ENCODE results near the gene SPEG. TPM values are rescaled to one million over a fixed set of nuclear protein-coding genes. Genes with fewer than 3 reads are reported as not detected.

SPEG gene
- total RNA-seq, 1 experiment from 2014 or later, result 55.3 TPM

DNA sequence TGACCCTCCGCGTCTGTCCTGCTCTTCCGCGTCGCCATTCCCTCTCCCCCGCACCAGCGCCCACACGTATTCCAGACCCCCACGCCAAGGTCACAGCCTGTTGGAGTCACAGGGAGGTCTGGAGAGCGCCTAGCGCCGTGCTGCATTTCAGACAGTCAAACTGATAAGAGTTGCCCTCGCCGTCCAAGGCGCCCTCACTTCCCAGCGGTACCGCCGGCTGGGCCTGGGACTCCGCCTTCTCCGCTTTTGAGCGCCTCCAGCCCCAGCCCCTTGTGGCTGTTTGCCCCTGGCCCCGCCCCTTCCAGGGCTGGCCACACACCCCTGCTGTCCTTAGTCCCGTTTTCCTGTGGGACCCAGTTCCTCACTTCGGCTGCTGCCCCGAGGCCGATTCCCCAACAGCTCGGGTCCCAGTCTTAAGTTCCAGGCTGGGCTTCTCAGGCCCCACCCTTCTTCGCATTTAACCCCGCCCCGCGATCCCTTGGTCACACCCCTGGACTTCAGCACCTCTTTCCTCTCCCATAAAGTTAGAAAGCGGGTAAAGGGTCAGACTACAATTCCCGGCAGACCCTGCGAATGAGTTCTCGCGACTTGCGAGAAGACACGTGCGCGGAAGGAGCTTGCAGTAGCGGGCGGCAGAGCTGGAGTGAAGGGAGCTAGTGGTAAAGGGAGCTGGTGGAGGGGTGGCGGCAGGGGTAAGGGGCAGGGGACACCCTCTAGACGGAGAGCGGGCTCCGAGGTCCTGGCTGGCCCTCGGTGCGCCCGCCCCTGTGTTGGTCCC is 63.8 kb downstream of the SPEG start, which contains the start of gene GMPPA (continued):
- TF ChIP-seq, protein P1, sequence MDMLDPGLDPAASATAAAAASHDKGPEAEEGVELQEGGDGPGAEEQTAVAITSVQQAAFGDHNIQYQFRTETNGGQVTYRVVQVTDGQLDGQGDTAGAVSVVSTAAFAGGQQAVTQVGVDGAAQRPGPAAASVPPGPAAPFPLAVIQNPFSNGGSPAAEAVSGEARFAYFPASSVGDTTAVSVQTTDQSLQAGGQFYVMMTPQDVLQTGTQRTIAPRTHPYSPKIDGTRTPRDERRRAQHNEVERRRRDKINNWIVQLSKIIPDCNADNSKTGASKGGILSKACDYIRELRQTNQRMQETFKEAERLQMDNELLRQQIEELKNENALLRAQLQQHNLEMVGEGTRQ (CRISPR knock-in tag; IDR thresholded peaks at IDR 0.05), result peak; percentile 90
- TF ChIP-seq, protein P2, sequence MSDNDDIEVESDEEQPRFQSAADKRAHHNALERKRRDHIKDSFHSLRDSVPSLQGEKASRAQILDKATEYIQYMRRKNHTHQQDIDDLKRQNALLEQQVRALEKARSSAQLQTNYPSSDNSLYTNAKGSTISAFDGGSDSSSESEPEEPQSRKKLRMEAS (CRISPR knock-in tag; IDR thresholded peaks at IDR 0.05), result peak; percentile 54; the same call in 1 of the 2 replicates
- TF ChIP-seq RORB (CRISPR knock-in tag; IDR thresholded peaks at IDR 0.05), result no peak
- no peak for TF ChIP-seq SMAD4 (CRISPR knock-in tag; IDR thresholded peaks at IDR 0.05)
- TF ChIP-seq MXD4 (CRISPR knock-in tag; IDR thresholded peaks at IDR 0.05; ENCODE audit: borderline replicate concordance), result no peak
- TF ChIP-seq, protein P3, sequence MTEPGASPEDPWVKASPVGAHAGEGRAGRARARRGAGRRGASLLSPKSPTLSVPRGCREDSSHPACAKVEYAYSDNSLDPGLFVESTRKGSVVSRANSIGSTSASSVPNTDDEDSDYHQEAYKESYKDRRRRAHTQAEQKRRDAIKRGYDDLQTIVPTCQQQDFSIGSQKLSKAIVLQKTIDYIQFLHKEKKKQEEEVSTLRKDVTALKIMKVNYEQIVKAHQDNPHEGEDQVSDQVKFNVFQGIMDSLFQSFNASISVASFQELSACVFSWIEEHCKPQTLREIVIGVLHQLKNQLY (CRISPR knock-in tag; IDR thresholded peaks at IDR 0.05), result no peak
- no peak for TF ChIP-seq KAT7 (CRISPR knock-in tag; IDR thresholded peaks at IDR 0.05; ENCODE audit: borderline replicate concordance)
- no peak for TF ChIP-seq ZNF671 (CRISPR knock-in tag; IDR thresholded peaks at IDR 0.05)
- TF ChIP-seq, protein P4, sequence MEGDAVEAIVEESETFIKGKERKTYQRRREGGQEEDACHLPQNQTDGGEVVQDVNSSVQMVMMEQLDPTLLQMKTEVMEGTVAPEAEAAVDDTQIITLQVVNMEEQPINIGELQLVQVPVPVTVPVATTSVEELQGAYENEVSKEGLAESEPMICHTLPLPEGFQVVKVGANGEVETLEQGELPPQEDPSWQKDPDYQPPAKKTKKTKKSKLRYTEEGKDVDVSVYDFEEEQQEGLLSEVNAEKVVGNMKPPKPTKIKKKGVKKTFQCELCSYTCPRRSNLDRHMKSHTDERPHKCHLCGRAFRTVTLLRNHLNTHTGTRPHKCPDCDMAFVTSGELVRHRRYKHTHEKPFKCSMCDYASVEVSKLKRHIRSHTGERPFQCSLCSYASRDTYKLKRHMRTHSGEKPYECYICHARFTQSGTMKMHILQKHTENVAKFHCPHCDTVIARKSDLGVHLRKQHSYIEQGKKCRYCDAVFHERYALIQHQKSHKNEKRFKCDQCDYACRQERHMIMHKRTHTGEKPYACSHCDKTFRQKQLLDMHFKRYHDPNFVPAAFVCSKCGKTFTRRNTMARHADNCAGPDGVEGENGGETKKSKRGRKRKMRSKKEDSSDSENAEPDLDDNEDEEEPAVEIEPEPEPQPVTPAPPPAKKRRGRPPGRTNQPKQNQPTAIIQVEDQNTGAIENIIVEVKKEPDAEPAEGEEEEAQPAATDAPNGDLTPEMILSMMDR (IDR thresholded peaks at IDR 0.05), result no peak
- TF ChIP-seq JUN (CRISPR knock-in tag; IDR thresholded peaks at IDR 0.05), result no peak
- no peak for TF ChIP-seq NR1H2 (CRISPR knock-in tag; IDR thresholded peaks at IDR 0.05)
- TF ChIP-seq, protein P5, sequence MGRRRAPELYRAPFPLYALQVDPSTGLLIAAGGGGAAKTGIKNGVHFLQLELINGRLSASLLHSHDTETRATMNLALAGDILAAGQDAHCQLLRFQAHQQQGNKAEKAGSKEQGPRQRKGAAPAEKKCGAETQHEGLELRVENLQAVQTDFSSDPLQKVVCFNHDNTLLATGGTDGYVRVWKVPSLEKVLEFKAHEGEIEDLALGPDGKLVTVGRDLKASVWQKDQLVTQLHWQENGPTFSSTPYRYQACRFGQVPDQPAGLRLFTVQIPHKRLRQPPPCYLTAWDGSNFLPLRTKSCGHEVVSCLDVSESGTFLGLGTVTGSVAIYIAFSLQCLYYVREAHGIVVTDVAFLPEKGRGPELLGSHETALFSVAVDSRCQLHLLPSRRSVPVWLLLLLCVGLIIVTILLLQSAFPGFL (CRISPR knock-in tag; IDR thresholded peaks at IDR 0.05; ENCODE audit: borderline replicate concordance), result no peak
- TF ChIP-seq FOXJ3 (CRISPR knock-in tag; IDR thresholded peaks at IDR 0.05; ENCODE audit: borderline replicate concordance), result no peak
- TF ChIP-seq, protein P6, sequence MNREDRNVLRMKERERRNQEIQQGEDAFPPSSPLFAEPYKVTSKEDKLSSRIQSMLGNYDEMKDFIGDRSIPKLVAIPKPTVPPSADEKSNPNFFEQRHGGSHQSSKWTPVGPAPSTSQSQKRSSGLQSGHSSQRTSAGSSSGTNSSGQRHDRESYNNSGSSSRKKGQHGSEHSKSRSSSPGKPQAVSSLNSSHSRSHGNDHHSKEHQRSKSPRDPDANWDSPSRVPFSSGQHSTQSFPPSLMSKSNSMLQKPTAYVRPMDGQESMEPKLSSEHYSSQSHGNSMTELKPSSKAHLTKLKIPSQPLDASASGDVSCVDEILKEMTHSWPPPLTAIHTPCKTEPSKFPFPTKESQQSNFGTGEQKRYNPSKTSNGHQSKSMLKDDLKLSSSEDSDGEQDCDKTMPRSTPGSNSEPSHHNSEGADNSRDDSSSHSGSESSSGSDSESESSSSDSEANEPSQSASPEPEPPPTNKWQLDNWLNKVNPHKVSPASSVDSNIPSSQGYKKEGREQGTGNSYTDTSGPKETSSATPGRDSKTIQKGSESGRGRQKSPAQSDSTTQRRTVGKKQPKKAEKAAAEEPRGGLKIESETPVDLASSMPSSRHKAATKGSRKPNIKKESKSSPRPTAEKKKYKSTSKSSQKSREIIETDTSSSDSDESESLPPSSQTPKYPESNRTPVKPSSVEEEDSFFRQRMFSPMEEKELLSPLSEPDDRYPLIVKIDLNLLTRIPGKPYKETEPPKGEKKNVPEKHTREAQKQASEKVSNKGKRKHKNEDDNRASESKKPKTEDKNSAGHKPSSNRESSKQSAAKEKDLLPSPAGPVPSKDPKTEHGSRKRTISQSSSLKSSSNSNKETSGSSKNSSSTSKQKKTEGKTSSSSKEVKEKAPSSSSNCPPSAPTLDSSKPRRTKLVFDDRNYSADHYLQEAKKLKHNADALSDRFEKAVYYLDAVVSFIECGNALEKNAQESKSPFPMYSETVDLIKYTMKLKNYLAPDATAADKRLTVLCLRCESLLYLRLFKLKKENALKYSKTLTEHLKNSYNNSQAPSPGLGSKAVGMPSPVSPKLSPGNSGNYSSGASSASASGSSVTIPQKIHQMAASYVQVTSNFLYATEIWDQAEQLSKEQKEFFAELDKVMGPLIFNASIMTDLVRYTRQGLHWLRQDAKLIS (CRISPR knock-in tag; IDR thresholded peaks at IDR 0.05; ENCODE audit: borderline replicate concordance), result no peak
- TF ChIP-seq ZNF423 (CRISPR knock-in tag; IDR thresholded peaks at IDR 0.05), result no peak
- TF ChIP-seq NR2C2 (CRISPR knock-in tag; IDR thresholded peaks at IDR 0.05), result no peak
- TF ChIP-seq MYBL2 (CRISPR knock-in tag; IDR thresholded peaks at IDR 0.05), result no peak
- no peak for TF ChIP-seq ZNF396 (CRISPR knock-in tag; IDR thresholded peaks at IDR 0.05; ENCODE audit: borderline replicate concordance)
- TF ChIP-seq, protein P7, sequence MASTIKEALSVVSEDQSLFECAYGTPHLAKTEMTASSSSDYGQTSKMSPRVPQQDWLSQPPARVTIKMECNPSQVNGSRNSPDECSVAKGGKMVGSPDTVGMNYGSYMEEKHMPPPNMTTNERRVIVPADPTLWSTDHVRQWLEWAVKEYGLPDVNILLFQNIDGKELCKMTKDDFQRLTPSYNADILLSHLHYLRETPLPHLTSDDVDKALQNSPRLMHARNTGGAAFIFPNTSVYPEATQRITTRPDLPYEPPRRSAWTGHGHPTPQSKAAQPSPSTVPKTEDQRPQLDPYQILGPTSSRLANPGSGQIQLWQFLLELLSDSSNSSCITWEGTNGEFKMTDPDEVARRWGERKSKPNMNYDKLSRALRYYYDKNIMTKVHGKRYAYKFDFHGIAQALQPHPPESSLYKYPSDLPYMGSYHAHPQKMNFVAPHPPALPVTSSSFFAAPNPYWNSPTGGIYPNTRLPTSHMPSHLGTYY (CRISPR knock-in tag; IDR thresholded peaks at IDR 0.05), result no peak
- TF ChIP-seq, protein P8, sequence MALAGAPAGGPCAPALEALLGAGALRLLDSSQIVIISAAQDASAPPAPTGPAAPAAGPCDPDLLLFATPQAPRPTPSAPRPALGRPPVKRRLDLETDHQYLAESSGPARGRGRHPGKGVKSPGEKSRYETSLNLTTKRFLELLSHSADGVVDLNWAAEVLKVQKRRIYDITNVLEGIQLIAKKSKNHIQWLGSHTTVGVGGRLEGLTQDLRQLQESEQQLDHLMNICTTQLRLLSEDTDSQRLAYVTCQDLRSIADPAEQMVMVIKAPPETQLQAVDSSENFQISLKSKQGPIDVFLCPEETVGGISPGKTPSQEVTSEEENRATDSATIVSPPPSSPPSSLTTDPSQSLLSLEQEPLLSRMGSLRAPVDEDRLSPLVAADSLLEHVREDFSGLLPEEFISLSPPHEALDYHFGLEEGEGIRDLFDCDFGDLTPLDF (CRISPR knock-in tag; IDR thresholded peaks at IDR 0.05), result no peak
- TF ChIP-seq ZNF219 (CRISPR knock-in tag; IDR thresholded peaks at IDR 0.05; ENCODE audit: borderline replicate concordance), result no peak
- 0 out of 2 replicates have a peak, but pooled peaks have one; percentile 52 for TF ChIP-seq NFE2L1 (CRISPR knock-in tag; IDR thresholded peaks at IDR 0.05)
- no peak for TF ChIP-seq CREM (CRISPR knock-in tag; IDR thresholded peaks at IDR 0.05)
- TF ChIP-seq CBFB (CRISPR knock-in tag; IDR thresholded peaks at IDR 0.05; ENCODE audit: low read depth), result no peak
- TF ChIP-seq HMGA2 (CRISPR knock-in tag; IDR thresholded peaks at IDR 0.05), result no peak
- TF ChIP-seq ZNF232 (CRISPR knock-in tag; IDR thresholded peaks at IDR 0.05), result no peak
- no peak for TF ChIP-seq OVOL2 (CRISPR knock-in tag; IDR thresholded peaks at IDR 0.05; ENCODE audit: borderline replicate concordance)
- TF ChIP-seq, protein P9, sequence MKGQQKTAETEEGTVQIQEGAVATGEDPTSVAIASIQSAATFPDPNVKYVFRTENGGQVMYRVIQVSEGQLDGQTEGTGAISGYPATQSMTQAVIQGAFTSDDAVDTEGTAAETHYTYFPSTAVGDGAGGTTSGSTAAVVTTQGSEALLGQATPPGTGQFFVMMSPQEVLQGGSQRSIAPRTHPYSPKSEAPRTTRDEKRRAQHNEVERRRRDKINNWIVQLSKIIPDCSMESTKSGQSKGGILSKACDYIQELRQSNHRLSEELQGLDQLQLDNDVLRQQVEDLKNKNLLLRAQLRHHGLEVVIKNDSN (CRISPR knock-in tag; IDR thresholded peaks at IDR 0.05), result peak; percentile 88
